Measurements from ENCODE around the gene EXOG.
"Not testable (repeated sequence)": the region's sequence is repeated elsewhere in the genome, so short reads cannot be mapped to it uniquely, and the experiment has no call there.

The EXOG gene

DNA sequence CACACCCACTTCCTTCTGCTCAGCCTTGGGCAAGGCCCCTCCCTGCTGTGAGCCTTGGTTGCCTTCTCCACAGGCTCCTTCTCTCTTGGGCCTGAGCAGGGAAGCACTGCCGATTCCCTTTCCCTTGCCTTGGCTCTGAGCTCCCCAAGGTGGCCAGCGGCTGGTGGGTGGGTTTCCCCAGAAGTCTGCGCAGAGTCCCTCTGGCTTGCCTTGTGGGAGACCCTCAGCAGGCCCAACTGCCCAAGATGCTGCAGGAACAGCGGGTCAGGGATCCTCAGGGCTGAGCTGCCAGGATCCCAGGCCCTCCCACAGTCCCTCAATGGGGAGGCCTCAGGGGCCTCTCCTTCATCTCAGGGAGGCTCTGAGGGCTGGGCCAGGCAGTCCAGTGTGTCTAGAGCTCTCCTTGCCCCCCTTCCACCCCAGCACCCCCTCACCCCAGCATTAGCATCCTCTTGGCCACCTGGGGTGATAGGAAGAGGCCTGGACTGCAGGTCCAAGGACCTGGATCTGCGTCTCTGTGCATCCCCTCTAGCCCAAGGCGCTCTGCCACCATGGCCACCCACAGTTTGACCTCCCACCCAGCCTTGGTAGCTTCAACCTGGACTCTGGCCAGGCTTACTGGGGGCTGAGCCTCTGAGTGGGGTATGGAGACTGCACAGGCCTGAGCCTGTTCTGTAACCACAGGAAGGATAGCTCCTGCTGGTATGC, 68.6 kb downstream of the EXOG start:
- no peak for DNase-seq

DNA sequence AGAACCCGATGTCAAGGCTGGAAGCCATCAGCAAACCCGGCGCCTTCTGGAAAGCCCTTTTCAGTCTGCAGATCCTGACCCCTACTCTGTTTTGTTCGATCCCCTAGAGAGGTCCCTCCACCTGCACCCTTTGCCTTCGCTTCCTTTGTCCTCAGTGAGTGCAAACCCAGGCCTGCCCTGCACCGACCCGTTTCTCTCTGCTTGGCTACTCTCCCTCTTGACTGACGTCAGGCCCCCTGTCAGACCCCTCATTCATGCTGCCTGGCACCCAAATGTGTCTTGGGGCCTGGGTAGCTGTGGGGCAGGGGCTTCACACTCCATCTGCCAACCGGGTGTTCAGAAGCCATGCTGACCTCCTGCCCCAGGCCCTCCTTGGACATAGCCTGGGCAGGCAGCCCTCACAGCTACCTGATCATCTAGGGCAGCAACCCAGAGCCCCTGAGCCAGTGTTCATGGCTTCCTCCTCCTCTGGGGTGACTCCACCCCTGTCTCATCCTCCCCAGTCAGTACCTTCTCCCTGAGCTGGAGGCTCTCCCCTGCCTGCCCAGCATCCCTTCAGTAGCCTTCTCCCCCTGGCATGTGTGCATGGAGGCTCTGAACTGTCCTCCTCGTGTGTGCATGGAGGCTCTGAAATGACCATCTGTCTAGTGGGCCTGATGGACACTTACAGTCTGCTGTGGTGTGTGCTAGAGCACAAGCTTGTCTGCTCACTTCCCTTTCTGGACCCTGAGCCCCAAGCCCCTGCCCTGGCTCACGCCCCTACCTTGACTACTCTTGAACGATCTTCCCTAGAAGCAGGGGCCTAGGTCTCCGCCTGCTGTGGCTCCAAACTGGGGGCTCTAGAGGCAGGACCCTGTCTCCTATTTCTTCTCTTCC, 69.4 kb downstream of the EXOG start:
- DNase-seq: no peak

DNA sequence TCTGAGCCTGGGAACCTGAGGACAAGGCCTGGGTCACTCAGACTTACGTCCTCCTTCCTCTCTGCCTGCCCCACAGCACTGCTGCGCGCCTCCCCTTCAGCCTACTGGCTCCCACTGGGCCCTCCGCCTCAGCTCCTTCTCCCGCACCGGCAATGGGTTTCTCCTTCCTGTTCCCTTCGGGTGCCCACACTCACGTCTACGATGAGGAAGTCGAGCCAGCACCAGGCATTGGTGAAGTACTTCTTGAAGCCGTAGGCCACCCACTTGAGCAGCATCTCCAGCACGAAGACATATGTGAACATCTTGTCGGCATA, 70.0 kb downstream of the EXOG start:
- DNase-seq: no peak

DNA sequence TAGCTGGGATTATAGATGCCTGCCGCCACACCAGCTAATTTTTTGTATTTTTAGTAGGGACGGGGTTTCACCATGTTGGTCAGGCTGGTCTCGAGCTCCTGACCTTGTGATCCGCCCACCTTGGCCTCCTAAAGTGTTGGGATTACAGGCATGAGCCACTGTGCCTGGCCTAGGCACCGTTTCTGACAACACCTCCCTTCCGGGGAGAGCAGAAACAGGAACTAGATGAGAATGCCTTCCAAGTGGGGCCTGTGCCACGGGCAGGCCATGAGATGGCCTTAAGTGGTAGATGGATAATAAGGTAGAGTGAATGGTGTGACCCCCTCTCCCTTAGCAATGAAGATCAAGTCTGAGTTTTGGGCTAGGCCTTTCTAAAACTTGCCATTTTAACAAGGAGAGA, 70.7 kb downstream of the EXOG start:
- DNase-seq: not testable (repeated sequence)

DNA sequence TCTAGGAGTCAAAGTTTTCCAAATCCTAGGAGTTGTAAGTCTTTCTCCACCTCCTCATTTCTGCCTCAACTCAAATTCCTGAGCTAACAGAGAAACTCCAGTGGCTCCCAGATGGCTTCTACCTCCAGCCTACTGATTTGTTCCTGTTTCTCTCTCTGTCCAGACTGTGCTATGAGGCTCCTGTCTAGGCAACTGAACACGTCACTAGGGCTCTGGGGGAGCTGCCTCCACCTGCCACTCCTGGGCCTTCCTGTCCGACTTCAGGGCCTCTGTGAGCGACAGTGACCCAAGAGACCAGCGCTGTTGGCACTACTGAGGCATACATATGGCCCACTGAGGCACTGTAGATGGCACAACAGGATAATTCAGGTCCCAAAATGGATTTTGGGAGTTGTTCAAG, 71.4 kb downstream of the EXOG start:
- DNase-seq: no peak

DNA sequence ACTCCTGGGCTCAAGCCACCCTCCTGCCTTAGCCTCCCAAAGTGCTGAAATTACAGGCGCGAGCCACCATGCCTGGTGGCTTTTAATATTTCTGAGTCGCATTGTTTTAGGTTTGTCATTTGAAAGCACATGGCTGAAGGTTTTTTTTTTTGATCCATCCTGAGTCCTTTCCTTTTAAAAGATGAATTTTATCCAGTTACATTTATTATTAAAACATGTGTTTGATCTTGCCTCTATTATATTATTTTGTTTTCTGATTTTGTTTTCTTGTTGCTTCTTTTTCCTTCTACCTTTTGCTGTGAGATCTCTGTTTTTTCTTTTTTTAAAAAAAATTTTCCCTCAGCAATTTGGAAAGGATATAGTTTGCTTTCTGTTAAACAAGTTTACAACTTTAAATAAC, 77.0 kb downstream of the EXOG start:
- DNase-seq: no peak

DNA sequence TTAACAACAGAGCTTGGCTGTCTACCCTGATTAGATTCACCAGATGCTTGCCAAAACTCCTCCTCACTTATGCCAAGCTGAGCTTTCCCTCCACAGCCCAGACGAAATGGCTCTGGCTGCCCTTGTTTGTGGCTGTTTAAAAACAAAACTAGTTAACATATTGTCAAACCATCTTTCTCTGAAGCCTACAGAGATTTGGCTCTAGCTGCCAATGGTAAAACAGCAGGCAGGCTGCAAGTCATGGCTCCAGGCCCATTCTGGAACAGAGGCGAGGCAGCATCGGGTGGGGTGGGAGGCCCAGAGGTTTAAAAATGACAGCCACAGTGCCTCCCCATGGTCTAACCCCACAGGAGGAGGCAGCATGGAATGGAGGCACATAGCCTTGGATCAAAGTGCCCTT, 77.4 kb downstream of the EXOG start:
- DNase-seq: peak; percentile 14 to 61

DNA sequence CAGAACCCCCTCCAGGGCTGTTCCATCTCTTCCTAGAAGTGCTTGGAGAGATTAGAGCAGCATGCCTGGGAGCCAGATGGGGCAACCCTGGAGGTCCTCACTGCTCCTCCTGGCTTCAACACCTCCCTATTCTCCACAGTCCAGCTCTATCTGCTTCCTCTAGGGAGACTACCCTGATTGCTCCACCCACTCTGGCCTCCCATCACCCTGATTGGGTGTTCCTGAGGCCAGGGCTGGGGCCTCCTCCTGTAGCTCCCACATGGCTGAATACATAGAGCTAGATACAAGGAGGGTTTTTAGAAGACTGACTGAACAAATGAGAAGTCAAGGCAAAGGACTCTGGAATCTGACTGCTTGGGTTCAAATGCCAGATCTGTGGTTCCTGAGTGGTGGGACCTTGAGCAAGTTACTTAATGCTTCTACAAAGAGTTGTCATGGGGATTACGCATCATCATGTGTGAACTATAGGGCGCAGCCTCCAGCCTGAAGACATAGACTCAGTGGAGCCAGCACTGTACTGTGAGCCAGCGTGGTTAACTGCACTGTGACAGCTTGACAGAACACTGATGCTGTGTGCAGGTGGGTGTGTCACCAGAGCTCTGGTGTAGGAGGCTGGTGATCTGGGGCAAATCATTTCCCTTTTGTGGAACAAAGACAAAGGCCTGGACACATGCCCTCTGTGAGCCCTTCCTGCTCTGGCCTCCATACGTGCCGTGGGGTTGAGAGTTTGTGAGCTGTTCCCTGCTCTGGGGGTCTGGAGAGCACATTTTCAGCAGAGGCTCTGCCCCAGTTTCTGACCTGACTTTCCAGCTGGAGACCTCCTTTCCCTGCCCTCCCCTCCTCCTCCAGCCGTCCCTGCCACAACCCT, 78.5 kb downstream of the EXOG start:
- DNase-seq: no peak

DNA sequence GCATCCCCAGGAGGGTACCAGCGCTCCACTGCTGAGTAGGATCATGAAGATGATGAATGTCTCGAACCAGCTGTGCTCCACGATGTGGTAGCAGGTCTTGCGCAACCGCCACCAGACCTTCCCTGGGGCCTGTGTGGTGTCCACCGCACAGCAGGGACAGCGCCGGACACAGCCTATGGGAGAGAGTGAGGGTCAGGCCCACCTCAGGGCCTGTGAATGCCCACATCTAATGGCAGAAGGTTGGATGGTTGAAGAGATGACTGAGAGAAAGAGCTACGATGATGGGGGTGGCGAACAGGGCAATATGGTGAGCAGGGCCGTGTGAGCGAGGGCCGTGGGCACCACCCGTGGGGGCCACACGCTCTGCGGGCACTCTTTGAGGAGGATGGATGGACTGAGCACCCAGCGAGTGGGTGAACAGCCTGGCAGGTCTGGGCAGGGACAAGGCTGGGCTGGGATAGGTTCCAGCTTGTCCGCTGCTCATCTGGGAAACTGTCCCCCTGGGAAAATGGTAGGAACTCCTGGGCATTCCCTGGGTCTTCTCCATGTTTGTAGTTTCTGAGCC, 79.2 kb downstream of the EXOG start:
- no peak for DNase-seq

Measured in NCI-H446 (cell line).